GM18907 (cell line): ENCODE results near the gene DSG2.
"Not testable (repeated sequence)": the region's sequence is repeated elsewhere in the genome, so short reads cannot be mapped to it uniquely, and the experiment has no call there.

Experiments
- ATAC-seq: cut with Tn5 transposase; IDR thresholded peaks from one replicate; pipeline ENCODE4 v1.9.1; 2021; ENCODE audit warnings: mild to moderate bottlenecking, moderate library complexity; ENCODE audit not compliant: unreplicated experiment

The DSG2 gene

GRCh38 chr18:31497836-31498573 is at the start of gene DSG2:
TSS of gene DSG2 (plus strand) at chr18:31498177. CDS start at chr18:31498252, 75 bp downstream.
- ATAC-seq = peak; percentile 57

- ATAC-seq = no peak
Measured at GRCh38 chr18:31450409-31450808, 47.6 kb upstream of the DSG2 start.

- ATAC-seq = no peak
Measured at GRCh38 chr18:31451625-31452024, 46.4 kb upstream of the DSG2 start.

- no peak for ATAC-seq
Measured at GRCh38 chr18:31454066-31454708, 43.8 kb upstream of the DSG2 start.

GRCh38 chr18:31469629-31470028 is 28.3 kb upstream of the DSG2 start:
- no peak for ATAC-seq

DNA sequence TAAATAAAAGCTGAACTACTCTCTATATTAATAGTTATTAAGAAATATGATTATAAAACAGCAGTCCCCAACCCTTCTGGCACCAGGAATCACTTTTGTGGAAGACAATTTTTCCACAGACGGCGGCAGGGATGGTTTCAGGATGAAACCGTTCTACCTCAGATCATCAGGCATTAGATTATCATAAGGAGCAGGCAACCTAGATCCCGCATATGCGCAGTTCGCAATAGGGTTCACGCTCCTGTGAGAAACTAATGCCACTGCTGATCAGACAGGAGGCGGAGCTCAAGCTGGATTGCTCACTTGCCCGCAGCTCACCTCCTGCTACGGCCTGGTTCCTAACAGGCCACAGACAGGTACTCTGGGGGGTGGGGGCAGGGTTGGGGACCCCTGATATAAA is 19.3 kb upstream of the DSG2 start:
- ATAC-seq = no peak

- no peak for ATAC-seq
Measured at GRCh38 chr18:31482051-31482450, 15.9 kb upstream of the DSG2 start.

DNA sequence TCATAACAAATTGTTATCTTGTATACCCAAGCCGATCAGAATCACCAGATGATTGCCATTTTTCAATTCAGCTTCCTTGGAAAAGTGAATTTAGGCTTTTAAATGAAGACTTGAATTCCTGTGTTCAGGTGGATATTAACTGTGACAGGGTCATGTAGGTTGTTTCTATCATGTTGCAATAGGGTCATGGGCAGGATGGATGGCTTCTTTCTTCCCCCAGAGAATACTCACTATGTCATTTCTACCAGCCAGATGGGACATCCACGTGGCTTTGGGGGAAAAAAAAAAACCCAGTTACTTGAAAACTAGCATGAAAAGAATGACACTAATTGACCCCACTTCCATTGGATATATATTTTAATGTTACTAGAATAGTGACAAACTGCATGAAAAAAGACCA is 14.6 kb upstream of the DSG2 start:
- ATAC-seq = no peak

DNA sequence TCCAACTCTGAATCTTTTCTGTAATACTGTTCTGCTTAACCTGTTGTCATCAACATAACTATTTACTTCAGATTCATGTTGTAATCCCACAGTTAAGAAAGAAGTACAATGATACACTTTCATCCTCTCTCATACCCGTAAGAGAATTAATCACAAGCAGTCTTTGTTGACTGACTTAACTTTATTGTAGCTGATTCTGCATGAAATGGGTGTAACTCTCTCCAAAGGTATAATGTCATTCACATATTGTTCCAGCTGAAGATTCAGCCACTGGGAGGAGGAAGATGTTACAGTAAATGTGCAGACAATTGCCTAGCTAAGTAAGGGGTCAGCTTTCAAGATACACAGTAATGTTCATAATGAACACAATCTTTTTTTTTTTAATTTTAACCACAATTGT is 13.5 kb upstream of the DSG2 start:
- no peak for ATAC-seq

- ATAC-seq = no peak
Measured at GRCh38 chr18:31486165-31486564, 11.8 kb upstream of the DSG2 start.

GRCh38 chr18:31487246-31488015 is 10.5 kb upstream of the DSG2 start:
- ATAC-seq = no peak

GRCh38 chr18:31489311-31489710 is 8.7 kb upstream of the DSG2 start:
- no peak for ATAC-seq

GRCh38 chr18:31490387-31490786 is 7.6 kb upstream of the DSG2 start:
- peak; percentile 84 for ATAC-seq

- ATAC-seq = no peak
Measured at GRCh38 chr18:31490833-31491232, 7.1 kb upstream of the DSG2 start.

- ATAC-seq = no peak
Measured at GRCh38 chr18:31491586-31491985, 6.4 kb upstream of the DSG2 start.

DNA sequence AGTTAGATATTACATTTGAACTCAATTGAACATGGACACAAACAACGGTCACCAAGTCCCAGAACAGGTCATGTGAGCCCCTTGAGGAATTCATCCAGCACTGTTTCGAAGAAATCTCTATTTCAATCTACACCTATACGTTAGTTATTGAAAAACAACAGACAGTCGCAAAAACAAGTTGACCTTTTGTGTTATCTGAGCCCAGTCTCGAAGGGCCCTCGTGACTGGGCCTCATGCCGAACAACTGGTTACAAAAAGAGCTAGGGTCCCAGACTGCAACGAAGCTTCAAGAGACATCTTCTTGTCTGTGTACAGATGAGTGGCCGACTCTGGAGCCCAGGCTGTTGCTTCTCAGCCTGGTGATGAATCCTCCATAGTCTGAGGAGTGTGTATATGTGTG is 5.3 kb upstream of the DSG2 start:
- ATAC-seq = no peak

GRCh38 chr18:31493171-31493570 is 4.8 kb upstream of the DSG2 start:
- no peak for ATAC-seq

GRCh38 chr18:31493941-31494340 is 4.0 kb upstream of the DSG2 start:
- no peak for ATAC-seq

GRCh38 chr18:31494705-31495244 is 3.2 kb upstream of the DSG2 start:
- not testable (repeated sequence) for ATAC-seq

GRCh38 chr18:31497404-31497835 is 557 bp upstream of the DSG2 start:
- ATAC-seq = no peak
